Measurements from ENCODE around the gene CYFIP1. TPM values are rescaled to one million over a fixed set of nuclear protein-coding genes. Genes with fewer than 3 reads are reported as not detected.

CYFIP1 gene
- total RNA-seq, 1 donor from 2014 or later: 98.3 TPM

DNA sequence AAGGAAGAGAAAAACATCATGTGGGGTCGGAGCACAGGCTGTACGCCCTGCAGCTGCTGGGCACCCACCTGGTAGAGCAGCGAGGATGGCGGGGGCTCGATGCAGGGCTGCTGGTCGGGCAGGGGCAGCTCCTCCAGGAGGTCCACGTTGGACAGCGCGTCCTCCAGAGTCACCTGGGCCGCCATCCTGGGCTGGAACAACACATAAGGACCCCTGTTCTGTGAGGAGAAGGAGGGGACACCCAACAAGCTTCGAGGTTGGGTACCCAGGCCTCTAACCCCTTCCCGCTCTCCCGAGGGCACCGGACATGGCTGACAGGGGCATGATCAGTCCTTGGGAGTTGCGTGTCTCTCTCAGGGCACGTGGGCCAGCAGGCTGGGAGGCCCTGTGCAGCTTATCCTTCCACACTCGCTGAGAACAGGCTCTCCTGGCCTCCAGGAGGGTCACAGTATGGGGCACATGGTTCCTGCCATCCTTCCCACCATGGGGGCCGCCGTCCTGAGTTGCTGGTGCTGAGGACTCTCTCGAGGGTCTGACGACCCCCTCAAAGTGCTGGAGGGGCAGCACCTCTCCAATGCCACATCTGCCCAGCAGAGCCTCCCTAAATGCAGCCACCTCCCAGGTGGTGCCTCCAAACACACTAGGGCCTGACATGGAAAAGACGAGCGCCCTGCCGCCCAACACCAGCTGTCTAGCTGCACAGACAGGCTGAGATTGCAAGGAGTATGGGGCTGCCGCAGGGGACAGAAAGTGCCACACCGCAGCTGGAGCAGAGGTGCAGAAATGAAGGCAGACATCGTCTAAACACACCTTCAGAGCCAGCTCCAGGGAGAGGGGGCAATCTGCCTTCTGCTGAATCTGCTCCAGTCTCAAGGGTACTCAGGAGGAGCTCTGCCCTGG is 32.8 kb downstream of the CYFIP1 start:
- H3K4me1 Mint-ChIP-seq: peaks cover 21% of the 10 kb centered on the region
- H3K36me3 Mint-ChIP-seq: peaks cover 9% of the 10 kb centered on the region
- no peaks in the 10 kb centered on the region for H3K27me3 Mint-ChIP-seq (ENCODE audit: low read depth)
- H3K4me3 Mint-ChIP-seq: no peak overlapping the region
- H3K27ac Mint-ChIP-seq: no peak overlapping the region
- H3K9me3 Mint-ChIP-seq: no peaks in the 10 kb centered on the region
- TF ChIP-seq, protein P1, sequence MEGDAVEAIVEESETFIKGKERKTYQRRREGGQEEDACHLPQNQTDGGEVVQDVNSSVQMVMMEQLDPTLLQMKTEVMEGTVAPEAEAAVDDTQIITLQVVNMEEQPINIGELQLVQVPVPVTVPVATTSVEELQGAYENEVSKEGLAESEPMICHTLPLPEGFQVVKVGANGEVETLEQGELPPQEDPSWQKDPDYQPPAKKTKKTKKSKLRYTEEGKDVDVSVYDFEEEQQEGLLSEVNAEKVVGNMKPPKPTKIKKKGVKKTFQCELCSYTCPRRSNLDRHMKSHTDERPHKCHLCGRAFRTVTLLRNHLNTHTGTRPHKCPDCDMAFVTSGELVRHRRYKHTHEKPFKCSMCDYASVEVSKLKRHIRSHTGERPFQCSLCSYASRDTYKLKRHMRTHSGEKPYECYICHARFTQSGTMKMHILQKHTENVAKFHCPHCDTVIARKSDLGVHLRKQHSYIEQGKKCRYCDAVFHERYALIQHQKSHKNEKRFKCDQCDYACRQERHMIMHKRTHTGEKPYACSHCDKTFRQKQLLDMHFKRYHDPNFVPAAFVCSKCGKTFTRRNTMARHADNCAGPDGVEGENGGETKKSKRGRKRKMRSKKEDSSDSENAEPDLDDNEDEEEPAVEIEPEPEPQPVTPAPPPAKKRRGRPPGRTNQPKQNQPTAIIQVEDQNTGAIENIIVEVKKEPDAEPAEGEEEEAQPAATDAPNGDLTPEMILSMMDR (IDR thresholded peaks at IDR 0.05; ENCODE audit: unreplicated experiment): no peak
- no peak for DNase-seq (ENCODE audit: low spot score in 2 of 2, unreplicated experiment in 2 of 2)

DNA sequence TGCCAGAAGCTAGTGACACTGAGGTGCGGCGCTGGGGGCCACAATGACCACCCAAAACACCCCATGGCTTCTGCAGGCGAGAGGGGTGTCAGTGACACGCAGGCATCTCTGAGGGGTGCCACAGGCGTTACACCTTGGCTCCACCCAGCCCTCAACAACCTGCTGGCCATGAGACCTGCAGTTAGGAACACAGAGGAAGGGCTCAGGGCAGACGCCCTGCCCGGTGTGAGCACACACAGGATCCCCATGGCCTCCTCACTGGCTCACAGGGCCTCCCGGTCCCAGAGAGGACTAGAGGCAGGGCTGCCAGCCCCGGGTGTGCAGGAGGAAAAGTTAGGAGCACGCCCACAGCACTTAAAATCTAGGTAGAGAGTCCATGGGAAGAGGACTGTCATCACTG is 35.1 kb downstream of the CYFIP1 start:
- H3K9me3 Mint-ChIP-seq: no peaks in the 10 kb centered on the region
- H3K27ac Mint-ChIP-seq: no peak overlapping the region
- peaks cover 15% of the 10 kb centered on the region for H3K36me3 Mint-ChIP-seq
- H3K27me3 Mint-ChIP-seq (ENCODE audit: low read depth): no peaks in the 10 kb centered on the region
- DNase-seq (ENCODE audit: low spot score in 2 of 2, unreplicated experiment in 2 of 2): no peak
- H3K4me1 Mint-ChIP-seq: peaks cover 12% of the 10 kb centered on the region
- H3K4me3 Mint-ChIP-seq: no peak overlapping the region
- TF ChIP-seq, protein P1 (IDR thresholded peaks at IDR 0.05; ENCODE audit: unreplicated experiment): no peak

DNA sequence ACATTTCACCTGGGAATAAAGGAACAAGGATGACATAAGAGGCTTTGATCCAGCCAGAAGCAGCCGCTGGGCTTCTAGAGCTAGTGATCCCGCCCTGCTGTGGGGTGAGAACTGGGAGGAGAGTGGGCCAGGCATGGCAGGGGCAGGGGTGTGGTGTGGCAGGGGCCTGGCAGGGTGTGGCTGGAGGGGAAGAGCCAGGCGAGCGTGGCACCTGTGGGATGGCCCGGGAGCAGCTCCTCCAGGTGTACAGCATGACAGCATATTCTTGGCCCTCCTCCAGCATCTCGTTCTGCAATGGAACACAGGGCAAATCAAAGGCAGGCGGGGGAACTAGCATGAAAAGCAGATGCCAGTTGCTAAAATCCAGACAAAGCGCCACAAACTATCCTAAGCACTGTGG is 35.5 kb downstream of the CYFIP1 start:
- no peaks in the 10 kb centered on the region for H3K9me3 Mint-ChIP-seq
- H3K36me3 Mint-ChIP-seq: peaks cover 16% of the 10 kb centered on the region
- no peak for DNase-seq (ENCODE audit: low spot score in 2 of 2, unreplicated experiment in 2 of 2)
- peaks cover 11% of the 10 kb centered on the region for H3K4me1 Mint-ChIP-seq
- no peaks in the 10 kb centered on the region for H3K27me3 Mint-ChIP-seq (ENCODE audit: low read depth)
- no peak overlapping the region for H3K27ac Mint-ChIP-seq
- H3K4me3 Mint-ChIP-seq: no peak overlapping the region
- TF ChIP-seq, protein P1 (IDR thresholded peaks at IDR 0.05; ENCODE audit: unreplicated experiment): no peak

DNA sequence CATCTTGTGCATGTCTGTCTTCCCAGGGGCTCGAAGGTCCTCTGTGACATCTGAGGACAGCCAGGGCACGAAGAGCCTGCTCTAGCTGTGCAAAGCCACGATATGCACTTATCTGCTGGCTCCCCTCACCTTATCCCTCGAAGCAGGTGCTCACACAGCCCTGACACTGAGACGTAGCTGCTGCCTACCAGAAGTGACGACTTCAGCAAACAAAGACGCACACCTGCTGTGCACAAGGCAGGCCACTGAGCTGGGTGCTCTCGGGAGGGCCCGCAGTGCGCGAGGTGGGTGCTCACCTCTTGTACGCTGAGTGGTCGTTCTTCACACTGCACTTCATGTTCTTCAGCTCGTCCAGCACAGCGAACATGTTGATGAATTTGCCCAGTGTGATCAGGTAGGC is 37.3 kb downstream of the CYFIP1 start:
- TF ChIP-seq, protein P1 (IDR thresholded peaks at IDR 0.05; ENCODE audit: unreplicated experiment): no peak
- Mint-ChIP-seq H3K9me3 (no peaks in the 10 kb centered on the region), H3K4me3 (no peak overlapping the region), H3K36me3 (peaks cover 17% of the 10 kb centered on the region), H3K4me1 (no peaks in the 10 kb centered on the region), H3K27ac (no peak overlapping the region), H3K27me3 (ENCODE audit: low read depth) (no peaks in the 10 kb centered on the region)
- DNase-seq (ENCODE audit: low spot score in 2 of 2, unreplicated experiment in 2 of 2): no peak

DNA sequence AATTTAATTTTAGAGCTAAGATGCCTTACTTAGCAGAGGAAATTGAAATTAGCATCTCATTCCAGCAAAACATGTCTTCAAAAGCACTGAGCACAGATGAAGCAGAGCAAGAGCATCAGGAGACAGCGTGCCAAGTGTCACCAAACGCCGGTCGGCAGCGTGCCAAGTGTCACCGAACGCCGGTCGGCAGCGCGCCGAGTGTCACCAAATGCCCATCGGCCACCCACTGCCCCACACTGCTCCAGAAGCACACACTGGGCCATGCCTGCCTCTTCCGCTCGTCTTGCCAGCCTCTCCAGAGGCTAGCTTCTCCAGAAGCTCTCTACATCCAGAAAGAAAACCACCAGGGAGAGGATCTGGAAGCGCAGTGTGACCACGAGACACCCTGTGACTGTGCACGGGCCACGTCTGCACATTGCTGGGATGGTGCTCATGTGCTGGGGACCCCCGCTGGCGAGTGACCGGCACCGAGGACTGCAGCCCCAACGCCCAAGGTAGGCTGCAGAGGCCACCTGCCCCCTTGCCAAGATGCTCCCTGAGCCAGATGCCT is 37.8 kb downstream of the CYFIP1 start:
- no peaks in the 10 kb centered on the region for H3K4me1 Mint-ChIP-seq
- H3K27ac Mint-ChIP-seq: no peak overlapping the region
- no peak overlapping the region for H3K4me3 Mint-ChIP-seq
- H3K36me3 Mint-ChIP-seq: peaks cover 17% of the 10 kb centered on the region
- TF ChIP-seq, protein P1 (IDR thresholded peaks at IDR 0.05; ENCODE audit: unreplicated experiment): no peak
- no peaks in the 10 kb centered on the region for H3K9me3 Mint-ChIP-seq
- H3K27me3 Mint-ChIP-seq (ENCODE audit: low read depth): no peaks in the 10 kb centered on the region
- no peak for DNase-seq (ENCODE audit: low spot score in 2 of 2, unreplicated experiment in 2 of 2)

Measured in mesothelial cell of epicardium (in vitro differentiated cells).